GM21723 (cell line): ENCODE data around the gene GGPS1.
"Not testable (repeated sequence)": the region's sequence is repeated elsewhere in the genome, so short reads cannot be mapped to it uniquely, and the experiment has no call there.

Experiments
- ATAC-seq: cut with Tn5 transposase; IDR thresholded peaks from one replicate; pipeline ENCODE4 v1.9.1; 2021; ENCODE audit warnings: mild to moderate bottlenecking, moderate library complexity; ENCODE audit not compliant: unreplicated experiment

The GGPS1 gene

DNA sequence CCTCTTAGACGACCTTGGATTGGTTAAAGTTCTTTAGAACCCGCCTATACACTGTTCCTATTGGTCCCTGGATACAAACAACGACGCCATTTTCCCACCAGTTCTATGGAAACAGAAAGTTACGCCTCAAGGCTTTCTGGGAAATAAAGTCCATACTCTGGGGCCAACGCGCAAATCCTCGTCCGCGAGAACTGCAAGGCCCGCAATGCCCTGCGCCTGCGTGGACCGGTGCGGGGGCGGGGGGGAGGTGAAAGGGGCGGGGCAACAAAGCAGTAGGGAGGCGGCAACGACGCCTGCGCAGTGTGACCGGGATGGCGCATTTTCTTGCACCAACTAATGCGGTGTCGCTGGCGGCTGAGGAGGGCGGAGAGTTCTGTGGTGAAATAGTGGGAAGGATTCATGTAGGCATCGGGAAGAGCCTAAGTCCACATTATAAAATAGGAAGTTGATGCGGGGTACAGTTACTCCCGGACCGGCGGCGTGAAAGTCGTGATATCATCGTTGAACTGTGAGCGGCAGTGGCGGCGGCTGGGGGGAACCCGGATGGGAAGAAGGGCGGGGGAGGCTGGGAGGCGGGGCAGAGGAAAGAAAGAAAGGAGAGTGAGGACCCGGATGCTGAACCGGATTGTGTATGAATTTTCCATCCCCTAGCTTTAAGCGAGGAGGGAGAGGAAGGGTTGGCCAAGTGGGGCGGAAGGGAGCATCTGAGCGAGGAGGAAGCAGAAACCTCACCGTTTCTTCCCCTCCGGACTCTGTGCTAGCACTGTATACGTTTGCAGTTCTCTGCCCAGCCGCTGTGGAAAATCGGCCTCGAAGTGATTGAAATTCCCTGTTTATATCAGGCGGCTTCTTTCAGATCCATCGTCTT lies at the start of gene GGPS1:
TSS of gene GGPS1 (plus strand) at position 300 of the 868 bp plus-strand sequence. CDS start 6,695 bp downstream, outside the sequence.
- ATAC-seq, result peak; percentile 68

DNA sequence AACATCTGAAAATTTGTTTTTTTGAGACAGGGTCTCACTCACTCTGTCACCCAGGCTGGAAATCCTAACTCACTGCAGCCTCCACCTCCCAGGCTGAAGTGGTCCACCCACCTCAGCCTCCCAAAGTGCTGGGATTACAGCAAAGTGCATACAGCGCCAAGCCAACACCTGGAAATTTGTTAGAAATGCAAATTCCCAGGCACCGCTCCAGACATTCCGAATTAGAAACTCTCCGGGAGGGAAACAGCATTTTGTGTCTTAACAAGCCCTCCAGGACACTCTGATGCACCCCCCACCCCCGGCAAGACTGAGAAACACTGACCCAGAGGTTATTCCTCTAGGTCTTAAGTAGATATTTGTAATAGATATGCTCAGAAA lies 49.5 kb upstream of the GGPS1 start:
- ATAC-seq, result no peak

DNA sequence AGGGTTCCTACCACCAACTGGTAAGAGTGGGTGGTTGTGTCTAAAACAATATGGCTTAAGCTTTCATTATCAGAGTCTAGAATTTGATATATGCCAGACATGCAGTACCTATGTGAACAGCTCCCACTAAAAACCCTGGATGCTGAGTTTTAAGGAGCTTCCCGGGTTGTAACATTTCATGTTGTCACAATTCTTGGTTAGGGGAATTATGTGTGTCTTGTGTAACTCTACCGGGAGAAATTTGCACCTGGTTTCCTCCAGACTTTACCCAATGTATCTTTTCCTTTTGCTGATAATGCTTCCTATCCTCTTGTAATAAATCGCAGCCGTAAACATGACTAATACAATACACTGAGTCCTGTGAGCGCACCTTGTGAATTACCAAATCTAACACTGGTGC lies 48.7 kb upstream of the GGPS1 start:
- no peak for ATAC-seq

DNA sequence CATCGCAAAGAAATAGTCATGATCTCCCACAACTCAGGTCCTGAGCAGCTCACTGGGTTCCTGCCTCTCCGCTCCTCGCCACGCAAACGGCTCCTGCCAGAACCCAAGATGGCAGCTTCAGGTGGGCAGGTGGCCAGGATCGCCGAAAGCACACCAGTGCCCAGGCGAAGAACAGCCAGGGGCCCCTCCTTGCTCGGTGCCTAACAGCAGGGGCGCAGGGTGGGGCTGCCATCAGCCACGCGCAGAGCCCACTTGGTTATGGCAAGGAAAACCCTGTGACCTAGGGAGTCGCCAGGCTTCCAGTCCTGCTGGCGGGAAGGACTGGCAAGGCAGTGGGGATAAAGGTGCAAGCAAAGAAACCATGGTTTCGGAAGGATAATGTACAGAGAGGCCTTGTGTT lies 47.9 kb upstream of the GGPS1 start:
- no peak for ATAC-seq

DNA sequence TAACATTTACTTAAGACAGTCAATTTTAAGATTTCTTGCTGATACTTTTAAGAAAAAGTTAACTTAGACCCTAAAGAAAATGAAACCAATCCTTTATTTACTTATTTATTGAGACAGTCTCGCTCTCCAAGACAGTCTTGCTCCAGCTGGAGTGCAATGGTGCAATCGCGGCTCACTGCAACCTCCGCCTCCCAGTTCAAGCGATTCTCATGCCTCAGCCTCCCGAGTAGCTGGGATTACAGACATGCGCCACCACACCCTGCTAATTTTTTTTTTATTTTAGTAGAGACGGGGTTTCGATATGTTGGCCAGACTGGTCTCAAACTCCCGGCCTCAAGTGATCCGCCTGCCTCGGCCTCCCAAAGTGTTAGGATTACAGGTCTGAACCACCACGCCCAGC lies 44.7 kb upstream of the GGPS1 start:
- not testable (repeated sequence) for ATAC-seq

DNA sequence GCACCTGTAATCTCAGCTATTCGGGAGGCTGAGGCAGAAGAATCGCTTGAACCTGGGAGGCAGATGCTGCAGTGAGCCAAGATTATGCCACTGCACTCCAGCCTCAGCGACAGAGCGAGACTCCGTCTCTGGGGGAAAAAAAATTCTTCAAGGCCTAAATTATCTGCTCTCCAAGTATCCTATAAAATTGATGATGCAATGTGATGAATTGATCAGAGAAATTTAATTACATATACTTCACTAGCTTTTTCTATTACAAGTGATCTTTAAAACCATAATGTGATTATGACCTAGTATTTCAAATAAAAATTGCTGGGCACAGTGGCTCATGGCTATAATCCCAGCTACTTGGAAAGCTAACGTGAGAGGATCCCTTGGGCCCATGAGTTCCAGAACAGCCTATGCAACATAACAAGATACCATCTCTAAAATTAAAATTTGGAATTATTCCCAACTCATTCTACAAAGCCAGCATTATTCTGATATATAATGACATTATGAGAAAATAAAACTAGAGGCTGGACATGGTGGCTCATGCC lies 44.1 kb upstream of the GGPS1 start:
- no peak for ATAC-seq

DNA sequence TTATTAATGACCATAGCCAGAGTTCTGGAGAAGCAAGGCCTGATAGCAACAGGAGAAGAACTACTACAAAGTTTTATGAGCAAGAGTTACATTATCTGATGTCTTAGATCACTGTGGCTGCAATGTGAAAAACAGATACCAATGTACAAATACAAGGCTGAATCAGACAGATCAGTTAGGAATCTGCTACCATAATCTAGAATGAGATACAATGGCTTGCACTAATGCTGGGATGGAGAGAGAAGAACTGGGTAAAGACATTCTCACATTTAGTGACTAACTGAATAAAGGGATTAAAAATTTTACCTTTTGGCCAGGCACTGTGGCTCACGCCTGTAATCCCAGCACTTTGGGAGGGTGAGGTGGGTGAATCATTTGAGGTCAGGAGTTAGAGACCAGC lies 41.7 kb upstream of the GGPS1 start:
- no peak for ATAC-seq

DNA sequence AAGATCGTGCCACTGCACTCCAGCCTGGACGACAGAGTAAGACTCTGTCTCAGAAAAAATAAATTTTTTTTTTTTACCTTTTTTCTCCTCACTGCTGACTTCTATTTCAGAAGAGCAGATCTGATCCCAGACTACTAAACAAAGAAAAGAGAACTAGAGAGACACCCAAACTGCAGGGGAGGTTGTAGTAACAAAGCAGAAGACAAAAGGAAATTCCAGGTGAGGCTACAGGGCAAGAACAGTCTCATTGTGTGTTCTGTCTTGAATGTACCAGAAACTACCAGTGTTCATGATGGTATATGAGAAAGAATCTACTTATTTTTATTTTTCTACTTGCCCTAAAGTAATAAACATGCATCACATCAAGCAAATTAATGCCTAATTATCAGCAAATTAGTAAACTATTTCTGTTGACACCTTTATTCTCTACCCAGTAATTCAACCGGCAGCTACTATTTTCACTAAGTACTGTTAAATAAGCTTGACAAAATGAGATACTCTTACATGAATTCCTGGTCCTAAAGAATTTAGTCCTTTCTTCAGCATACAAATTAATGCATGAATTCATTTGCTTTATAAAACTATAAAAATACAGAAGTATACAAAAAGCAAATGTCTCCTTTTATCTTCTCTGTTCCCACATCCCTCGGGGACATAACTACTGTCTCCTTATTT lies 41.0 kb upstream of the GGPS1 start:
- no peak for ATAC-seq

DNA sequence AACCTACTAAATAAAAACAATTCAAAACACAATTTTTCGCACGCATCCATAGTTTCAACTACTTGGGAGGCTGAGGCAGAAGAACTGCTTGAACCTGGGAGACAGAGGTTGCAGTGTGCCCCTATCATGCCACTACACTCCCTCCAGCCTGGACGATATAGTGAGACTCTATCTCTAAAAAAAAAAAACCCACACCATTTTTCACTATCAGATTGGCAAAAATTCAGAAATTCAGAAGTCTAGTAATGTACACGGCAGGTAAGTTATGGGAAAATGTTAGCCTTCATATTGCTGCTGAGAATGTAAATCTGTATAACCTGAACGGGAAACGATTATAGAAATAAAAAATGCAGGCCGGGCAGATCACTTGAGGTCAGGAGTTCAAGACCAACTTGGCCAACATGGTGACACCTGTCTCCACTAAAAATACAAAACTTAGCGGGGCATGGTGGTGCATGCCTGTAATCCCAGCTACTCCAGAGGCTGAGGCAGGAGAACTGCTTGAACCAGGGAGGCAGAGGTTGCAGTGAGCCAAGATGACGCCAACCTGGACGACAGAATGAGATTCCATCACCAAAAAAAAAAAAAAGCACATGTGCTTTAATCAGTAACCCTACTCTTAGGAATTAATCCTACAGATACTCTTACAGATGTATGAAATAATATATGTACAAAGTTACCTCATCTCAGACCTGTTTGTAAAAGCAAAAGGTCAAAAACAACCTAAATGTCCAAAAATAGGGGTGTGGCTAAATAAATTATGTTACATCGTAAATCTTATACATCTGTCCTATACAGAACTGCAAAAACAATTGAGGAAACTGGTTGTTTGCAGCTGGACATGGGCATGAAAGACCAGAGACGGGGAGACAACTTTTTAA lies 38.3 kb upstream of the GGPS1 start:
- no peak for ATAC-seq

DNA sequence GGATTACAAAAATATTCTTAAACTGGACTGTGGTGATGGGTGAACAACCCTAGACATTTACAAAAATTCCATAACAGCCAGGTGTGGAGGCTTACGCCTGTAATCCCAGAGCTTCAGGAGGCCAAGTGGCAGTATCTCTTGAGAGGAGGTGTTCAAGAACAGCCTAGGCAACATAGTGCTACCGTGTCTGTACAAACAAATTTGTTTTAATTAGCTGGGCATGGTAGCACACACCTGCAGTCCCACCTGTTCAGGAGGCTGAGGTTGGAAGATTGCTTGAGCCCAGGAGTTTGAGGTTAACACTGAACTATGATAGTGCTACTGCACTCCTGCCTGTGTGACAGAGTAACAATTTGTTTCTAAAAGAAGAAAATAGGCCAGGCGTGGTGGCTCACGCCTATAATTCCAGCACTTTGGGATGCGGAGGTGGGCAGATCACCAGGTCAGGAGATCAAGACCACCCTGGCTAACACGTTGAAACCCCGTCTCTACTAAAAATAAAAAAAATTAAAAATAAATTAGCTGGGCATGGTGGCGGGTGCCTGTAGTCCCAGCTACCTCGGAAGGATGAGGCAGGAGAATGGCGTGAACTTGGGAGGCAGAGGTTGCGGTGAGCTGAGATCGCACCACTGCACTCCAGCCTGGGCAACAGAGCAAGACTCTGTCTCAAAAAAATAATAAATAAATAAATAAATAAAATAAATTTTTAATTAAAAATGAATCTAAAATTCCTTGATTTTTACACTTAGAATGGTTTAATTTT lies 37.4 kb upstream of the GGPS1 start:
- no peak for ATAC-seq

DNA sequence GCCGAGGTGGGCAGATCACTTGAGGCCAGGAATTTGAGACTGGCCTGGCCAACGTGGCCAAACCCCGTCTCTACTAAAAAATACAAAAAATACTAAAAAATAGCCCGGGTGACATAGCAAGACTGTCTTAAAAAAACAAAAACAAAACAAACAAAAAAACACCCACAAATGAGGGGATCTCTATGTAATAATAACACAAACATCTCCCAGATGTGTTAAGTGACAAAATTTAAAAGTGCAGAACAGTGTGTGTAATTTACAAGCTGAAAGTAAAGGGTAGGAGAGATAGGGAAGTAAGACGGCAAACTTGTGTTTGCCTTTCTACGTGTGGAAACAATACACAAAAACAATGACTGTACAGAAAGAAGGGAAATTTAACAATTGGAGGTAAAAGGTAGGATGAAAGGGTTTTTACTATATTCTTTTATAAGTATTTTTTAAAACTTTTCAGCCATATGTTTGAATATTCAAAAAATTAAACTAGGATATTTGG lies 36.7 kb upstream of the GGPS1 start:
- no peak for ATAC-seq

DNA sequence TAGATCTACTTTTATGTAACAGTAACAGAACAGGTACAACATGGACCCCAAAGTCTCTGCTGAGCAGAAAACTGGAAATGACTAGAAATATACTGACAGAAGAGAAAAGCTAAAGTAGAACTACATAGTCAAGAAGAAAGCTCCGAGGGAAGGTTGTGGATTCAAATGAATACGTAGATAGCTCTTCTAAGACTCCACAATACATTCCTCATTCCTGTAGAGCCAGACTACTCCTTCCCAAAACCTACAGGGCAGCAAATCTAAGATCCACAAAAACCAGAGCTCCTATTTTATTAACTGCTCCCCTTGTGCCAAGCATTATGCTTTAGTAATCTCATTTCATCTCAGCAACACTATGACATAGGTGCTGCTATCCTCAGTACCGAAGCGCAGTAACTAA lies 35.6 kb upstream of the GGPS1 start:
- no peak for ATAC-seq

DNA sequence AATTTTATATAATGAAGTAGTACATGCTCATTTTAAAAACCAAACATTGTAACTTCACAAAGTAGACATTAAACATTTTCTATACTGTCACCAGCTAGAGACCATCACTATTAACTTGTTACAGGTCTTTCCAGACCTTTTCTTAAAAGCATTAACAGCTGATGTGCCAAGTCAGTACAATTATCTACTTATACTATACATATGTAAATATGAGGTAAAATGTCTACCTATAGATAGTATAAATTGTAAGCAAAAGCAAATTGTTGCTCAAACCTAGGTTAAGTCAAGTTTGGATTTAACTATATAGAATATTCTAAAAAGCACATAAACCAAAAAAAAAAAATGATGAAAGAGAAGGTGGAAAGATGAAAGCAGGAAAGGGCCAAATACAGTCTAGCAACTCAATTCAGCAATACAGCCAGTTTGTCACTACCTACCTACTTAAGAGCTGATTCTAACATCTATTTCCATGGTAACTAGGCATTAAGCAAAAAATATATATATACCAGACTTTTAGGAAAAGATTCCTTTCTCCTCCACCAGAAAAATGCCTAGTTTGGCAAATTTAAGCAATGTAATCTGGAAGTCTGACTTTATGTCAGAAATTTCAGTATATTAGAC lies 34.9 kb upstream of the GGPS1 start:
- ATAC-seq, result no peak

DNA sequence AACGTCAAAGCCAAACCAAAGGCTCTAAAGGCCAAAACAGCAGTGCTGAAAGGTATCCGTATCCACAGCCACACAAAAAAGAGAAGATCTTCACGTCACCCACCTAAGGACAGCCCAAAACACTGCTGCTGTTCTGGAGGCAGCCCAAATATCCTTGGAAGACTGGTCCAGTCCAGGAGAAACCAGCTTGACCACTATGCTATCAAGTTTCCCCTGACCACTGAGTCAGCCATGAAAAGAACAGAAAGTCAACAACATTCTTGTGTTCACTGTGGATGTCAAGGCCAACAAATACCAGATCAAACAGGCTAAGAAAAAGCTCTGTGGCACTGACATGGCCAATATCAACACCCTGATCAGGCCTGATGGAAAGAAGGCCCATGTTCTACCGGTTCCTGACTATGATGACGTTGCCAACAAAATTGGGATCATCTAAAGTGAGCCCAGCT lies 32.4 kb upstream of the GGPS1 start:
- no peak for ATAC-seq

DNA sequence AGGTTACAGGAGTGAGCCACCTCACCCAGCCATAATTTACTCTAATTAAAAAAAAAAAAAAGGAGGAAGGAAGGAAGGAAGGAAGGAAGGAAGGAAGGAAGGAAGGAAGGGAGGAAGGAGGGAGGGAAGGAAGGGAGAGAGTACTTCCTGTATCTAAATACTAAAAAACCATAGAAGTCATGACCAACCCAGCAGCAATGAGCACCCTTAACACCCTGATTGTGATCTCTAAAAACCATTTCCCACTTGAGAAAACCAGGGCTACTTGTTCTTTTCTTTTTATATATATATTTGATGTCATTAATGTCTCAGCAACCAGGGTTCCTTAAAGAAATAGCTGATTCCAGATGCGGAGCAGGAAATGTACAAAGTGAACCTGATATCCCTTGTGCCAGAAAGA lies 31.6 kb upstream of the GGPS1 start:
- ATAC-seq, result no peak

DNA sequence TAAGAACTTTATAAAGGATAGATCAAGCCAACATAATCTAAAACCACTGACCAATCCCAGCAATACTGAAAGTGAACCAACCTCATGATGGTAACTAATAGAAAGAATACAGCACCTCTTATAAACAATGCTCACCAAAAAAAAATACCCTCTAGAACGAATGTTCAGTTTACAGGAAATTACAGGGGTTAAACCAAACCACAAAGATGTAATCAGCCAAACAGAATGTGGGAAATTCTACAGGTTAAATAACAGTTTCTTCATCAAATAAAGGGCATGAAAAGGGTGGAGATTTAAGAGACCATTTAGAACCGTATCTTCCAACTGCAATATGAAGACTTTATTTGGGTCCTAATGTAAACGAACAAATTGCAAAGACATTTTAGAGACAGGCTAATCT lies 30.8 kb upstream of the GGPS1 start:
- ATAC-seq, result no peak

DNA sequence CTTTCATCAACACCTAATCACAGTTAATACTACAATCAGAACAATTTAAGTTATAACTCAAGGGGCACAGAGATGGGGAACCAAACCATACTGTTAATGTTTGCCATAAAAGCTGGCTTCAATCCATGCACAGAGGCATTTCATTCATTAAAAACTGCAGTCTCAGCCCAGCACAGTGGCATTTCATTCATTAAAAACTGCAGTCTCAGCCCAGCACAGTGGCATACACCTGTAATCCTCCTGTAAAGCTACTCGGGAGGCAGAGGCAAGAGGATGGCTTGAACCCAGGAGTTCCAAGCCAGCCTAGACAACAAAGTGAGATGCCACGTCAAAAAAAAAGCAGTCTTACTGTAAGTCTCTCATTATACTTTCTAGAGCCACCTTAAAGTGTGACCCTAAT lies 29.6 kb upstream of the GGPS1 start:
- no peak for ATAC-seq

DNA sequence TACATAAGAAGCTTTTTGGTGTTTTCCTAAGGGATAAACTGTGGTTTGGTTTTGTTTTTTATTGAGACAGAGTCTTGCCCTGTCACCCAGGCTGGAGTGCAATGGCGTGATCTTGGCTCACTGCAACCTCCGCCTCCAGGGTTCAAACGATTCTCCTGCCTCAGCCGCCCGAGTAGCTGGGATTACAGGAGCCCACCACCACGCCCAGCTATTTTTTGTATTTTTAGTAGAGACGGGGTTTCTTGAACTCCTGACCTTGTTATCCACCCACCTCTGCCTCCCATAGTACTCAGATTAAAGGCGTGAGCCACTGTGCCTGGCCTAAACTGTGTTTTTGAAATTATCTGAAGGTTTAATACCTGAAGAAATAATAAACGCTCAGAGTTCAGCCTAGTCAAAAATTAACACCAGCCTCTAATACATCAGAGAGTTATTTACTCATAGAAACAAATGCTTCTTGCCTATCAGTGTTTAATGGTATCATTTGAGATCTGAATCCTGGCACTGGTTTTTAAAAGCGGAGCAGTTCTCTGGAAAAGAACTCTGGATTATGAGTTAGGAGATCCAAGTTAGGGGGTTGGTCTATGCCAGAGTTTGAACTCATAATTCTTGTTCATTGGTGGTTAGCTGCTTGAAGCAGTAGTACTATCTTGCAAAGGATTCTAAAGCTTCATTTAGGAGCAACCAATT lies 29.1 kb upstream of the GGPS1 start:
- ATAC-seq, result no peak

DNA sequence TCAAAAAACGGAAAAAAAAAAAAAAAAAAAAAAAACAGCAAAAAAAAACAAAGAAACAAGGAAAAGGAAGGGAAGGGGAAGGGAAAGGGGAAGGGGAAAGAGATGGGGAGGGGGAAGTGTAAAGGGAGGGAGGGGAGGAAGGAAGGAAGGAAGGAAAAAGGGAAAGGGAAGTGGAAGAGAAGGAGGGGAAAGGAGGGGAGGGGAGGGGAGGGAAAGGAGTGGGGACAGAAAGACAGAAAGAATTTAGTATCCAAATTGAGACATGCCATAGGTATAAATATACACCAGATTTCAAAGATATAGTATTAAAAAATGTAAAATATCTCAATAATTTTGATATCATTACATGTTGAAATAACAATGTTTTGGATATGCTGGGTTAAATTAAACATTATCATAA lies 26.2 kb upstream of the GGPS1 start:
- no peak for ATAC-seq
